DMS153 treated with DMSO at 0.1 percent for 48 hours (cell line): ENCODE measurements around the gene SOAT1.
"Not testable (repeated sequence)": the region's sequence is repeated elsewhere in the genome, so short reads cannot be mapped to it uniquely, and the experiment has no call there.

Experiments used
- DNase-seq: peaks from one replicate; lab custom pipeline; 2025; ENCODE audit not compliant: unreplicated experiment; lab: John Stamatoyannopoulos, UW

Gene SOAT1

DNA sequence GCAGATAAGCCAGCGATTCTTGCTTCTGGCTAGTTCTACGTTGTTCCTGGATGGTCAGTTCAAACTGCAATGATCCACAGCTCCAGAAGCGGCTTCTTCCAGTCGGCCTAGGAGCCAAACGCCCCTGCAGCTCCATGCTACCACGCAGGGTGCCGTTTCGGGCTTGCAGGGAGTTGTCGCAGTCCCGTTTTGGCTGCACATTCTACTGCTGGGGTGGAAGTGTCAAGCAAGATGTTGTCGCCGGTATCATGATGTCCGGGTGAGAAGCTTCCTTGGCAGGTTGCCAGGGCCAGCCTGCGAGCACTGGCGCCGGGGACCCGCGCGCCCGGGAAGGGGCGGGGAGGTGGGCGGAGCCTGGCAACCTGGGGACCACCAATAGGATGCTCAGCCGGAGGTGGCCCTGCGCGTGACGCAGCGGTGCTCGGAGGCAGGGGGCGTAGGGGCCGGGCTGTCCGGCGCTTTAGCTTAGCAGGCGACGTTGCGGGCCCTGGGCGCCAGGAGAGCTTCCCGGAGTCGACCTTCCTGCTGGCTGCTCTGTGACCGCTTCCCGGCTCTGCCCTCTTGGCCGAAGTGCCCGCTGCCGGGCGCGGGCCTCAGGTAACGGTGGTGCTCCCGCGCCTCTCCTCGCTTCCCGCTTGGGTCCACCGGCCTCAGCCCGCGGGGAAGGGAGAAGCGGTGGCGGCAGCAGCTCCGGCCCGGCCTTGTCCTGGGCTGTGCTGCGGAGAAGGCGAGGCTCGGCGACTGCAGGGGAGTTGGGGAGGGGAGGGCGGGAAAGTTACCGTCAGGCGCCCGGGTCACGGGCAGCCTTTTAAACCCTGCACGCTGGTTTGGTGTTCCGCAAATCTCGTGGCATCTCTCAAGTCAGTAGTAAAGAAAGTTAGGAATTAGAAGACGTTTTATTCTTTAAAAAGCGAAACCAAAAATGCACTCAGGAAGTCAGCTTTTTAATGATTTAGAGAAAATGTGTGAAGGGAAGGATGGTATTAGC is at the start of gene SOAT1:
TSS of gene SOAT1 (plus strand) at position 458 of the 988 bp plus-strand sequence. CDS start 8,888 bp downstream, outside the sequence.
- DNase-seq = peak; percentile 96

DNA sequence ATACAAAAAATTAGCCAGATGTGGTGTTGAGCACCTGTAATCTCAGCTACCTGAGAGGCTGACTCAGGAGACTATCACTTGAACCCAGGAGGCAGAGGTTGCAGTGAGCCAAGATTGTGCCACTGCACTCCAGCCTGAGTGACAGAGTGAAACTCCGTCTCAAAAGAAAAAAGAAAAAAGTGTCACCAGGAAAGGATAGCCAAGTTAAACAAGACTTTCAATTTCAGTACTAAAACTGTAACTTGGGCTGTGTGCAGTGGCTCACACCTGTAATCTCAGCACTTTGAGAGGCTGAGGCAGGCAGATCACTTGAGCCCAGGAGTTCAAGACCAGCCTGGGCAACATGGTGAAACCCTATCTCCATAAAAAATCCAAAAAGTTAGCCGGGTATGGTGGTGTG is 48.2 kb upstream of the SOAT1 start:
- DNase-seq = not testable (repeated sequence)

DNA sequence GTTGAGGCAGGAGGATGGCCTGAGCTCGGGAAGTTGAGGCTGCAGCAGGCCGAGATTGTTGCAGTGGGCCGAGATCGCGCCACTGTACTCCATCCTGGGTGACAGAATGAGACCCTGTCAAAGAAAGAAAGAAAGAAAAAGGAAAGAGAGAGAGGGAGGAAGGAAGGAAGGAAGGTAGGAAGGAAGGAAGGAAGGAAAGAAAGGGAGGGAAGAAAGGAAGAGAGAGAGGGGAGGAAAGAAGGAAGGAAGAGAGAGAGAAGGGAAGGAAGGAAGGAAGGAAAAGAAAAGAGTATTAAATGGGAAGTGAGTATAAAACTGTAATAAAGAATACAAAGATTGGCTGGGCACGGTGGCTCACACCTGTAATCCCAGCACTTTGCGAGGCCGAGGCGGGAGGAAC is 45.7 kb upstream of the SOAT1 start:
- no peak for DNase-seq

DNA sequence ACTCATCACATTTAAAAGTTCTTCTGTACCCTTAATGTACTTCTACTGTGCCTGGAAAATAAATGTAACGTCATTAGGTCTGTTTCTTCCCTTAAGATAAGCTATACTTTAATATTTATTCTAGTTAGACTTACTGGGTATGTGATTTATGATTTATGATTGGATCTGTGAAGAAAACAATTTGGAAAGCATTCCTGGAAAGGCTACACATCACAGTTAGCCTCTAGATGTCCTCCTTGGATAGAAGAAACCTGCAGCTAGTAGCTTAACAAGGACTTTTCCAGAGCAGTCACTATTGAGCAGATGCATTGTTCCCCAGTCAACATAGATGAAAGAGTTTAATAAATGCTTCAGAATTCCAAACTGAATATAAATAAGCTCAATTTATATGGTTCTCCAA is 41.9 kb upstream of the SOAT1 start:
- DNase-seq = peak; percentile 36

GRCh38 chr1:179252606-179253005 is 41.0 kb upstream of the SOAT1 start:
- DNase-seq = no peak

GRCh38 chr1:179253286-179253972 is 40.2 kb upstream of the SOAT1 start:
- no peak for DNase-seq

DNA sequence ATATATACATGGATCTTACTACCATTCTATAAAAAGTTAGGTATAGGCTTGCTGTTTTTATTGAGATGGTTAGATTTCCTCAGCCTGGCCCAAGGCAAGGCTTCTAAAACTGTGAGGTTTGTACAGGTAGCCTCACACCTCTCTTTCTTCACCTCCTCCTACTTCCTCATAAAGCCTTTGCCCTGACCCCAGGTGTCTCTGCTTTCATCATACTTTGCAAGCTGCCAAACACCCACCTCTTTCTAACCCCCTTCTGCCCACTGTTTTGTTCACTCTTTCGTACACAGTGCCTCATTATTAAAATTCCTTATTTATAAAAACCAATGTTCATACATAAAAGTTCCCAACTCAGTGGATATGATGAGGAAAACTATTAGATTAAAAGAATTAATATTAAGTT is 31.4 kb upstream of the SOAT1 start:
- DNase-seq = no peak

DNA sequence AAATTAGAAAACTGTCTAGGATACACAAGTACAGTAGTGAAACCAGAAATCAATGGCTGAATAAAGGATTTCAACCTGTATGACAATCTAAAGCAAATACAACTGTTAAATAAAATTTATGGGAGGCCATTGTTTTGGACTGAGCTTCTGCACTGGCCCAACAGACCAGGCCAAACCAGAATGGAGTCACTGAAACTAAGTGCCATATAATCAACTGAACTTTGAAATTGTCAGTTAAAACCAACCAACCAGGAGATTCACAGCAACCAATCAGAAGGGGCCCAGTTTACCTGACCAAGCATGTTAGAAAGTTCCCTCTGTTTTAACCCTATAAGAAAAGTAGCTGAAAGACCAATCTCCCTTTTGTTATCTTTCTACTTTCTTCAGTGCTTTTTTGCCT is 30.5 kb upstream of the SOAT1 start:
- DNase-seq = no peak

- no peak for DNase-seq
These were observed 29.1 kb upstream of the SOAT1 start for GRCh38 chr1:179264507-179264906.

DNA sequence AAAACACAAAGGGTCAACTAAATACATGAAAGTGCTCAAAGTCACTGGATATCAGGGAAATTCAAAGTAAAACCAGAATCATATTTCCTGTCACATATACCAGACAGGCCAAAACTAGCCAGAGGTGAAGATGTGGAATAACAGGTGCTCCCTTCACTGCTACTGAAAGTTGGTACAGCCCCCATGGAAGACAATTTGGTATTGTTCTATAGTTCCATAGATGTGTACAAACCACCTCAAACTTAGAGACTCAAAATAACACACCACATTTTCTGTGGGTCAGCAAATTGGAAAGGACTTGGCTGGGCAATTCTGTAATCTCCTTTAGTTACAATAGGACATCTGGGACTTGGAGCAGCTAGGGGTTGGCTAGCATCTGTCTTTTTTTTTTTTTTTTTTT is 24.5 kb upstream of the SOAT1 start:
- DNase-seq = no peak

DNA sequence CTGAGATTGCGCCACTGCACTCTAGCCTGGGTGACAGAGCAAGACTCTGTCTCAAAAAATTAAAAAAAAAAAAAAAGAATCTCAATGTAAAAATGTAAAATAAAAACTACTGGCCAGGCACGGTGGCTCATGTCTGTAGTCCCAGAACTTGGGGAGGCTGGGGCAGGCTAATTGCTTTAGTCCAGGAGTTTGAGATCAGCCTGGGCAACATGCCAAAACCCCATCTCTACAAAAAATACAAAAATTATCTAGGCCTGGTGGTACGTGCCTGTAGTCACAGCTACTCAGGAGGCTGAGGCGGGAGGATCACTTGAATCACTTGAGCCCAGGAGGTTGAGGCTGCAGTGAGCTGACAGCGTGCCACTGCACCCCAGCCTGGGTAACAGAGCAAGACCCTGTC is 19.2 kb upstream of the SOAT1 start:
- DNase-seq = not testable (repeated sequence)

DNA sequence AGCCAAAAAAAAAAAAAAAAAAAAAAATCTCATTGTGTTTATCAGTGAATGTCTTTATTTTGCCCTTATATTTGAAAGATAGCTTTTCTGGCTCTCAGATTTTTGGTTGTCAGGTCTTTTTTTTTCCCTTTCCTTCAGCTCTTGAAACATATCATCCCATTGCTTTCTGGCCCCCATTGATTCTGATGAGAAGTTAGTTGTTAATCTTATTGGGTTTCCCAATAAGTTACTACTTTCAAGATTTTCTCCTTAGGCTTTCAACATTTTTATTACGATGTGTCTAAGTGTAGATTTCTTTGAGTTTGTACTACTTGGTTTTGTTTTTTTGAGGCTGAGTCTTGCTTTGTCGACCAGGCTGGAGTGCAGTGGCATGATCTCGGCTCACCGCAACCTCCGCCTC is 14.7 kb upstream of the SOAT1 start:
- no peak for DNase-seq

- DNase-seq = no peak
These were observed 9.6 kb upstream of the SOAT1 start for GRCh38 chr1:179283992-179284391.

DNA sequence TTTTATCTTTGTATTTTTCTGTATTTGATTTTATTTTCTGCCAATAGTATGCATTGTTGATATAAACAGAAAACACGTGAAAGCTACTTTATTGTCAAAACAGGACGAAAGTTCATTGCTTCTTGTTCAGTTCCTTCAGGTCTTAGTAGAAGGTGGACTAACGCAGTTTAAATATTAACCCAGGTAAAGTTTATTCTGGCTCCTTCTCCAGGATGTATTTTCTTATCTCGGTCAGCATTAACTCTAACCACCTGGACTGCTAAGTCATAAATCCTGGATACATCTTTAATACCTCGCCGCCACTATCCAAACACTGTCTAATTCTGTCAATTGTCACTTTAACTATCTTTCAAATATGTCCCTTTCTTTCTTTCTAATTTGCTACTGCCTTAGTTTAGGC is 5.7 kb upstream of the SOAT1 start:
- no peak for DNase-seq

DNA sequence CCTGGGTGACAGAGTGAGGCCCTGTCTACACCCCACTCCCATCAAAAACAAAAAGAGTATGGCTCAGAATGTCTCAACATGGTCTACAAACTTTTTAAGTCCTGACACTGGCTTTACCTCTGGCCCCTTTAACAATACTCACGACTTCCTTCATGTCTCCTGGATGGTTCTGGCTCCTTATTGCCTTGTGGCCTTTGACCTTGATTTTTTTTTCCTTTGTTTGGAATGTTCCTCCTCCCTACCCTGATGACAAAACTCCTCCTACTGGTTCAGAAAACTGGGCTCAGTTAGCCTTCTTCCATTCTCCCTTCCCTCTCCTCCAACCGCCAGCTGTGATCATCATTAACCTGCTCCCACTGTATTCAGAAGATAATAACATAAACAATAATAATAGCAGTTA is 4.6 kb upstream of the SOAT1 start:
- DNase-seq = no peak

DNA sequence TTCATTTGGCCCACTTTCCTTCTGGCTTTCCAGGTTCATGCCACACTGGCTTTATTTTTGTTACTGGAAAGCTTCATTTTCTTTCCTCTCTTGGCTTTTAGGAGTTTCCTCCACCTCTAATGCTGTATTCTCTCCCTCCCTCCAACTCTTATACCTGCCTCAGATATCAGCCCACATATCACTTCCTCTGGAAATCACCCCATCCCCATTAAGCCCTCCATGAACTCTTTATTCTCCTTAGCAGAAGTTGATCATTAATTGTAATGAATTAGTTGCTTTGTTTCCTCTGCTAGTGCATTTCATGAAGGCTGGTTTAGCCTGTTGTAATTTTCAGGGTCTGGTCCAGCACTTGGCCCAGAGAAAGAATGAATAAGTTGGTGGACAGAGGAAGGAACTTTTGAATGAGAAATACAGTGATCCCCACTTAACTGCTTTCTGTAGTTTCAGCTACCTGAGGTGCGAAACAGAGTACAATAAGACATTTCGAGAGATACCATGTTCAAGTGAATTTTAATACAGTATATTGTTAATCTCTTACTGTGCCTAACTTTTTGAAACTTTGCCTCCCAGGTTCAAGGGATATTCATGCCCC is 1.7 kb downstream of the SOAT1 start:
- no peak for DNase-seq

DNA sequence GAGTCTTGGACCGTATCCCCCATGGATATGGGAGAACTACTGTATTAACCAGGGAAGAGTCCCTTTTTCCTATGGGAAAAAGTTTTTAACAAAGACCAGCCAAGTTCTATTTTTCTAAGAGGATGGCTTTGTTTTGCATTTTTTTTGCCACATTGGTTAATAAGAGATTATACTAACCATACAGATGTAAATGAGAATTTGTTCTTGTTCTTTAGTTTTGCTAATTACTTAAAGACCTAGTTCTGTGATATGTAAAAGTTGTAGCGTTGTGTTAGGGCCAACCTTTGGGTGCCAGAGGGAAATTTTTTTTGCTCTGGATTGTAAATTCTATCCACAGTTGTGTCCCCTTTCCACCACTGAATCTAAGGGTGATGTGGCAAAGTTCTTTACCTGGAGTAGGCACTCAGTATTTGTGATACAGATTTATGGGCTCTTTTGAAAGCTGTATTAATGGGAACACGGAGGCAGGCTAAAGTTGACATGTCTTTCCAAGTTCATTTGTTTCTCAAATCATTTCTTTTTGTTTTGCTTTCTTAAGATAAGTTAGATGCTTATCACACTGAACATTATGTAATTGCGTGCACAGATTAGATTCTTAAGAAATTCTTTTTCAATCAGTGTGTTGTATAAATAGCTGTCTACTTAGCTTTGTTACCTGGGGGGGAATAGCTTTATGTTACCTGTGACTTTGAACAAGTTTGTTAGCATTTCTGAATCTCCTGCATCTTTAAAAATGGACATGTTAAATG is 2.9 kb downstream of the SOAT1 start:
- no peak for DNase-seq

- DNase-seq = no peak
These were observed 3.4 kb downstream of the SOAT1 start for GRCh38 chr1:179297105-179297378.

DNA sequence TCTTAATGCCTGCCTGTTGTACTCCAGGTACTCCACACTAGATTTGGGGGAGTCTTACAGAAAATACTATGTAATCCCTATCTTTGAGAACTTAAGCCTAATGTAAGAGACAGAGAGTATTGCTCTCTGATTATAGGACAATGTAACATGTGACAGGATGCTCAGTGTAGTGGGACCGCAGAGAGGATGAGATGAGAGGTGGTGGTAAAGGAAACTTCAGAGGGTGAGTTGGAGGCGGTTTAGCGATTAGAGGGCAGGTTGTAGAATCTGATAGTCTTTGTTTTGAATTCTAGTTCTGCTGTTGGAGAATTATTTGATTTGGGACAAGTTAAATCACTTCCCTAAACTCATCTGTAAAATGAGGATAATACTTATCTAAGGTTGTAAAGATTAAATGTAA is 5.4 kb downstream of the SOAT1 start:
- DNase-seq = no peak

DNA sequence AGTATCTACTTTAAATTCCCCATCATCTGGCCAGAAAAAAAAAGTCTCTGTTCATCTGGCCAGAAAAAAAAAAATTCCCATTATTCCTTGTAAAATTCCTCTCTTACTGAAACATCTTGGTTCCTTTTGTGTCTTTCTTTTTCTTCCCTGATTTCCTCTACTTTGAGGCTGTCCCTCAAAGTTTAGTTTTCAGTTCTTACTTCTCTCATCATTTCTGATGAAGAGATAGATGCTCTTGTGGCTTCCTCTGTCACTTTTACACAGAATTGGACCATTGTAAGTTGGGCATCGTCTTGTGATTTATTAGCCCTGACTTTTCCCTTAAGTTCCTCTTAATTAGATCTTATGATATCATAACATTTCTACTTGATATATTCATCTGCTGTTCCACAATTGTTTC is 6.5 kb downstream of the SOAT1 start:
- DNase-seq = no peak

- no peak for DNase-seq
These were observed 8.5 kb downstream of the SOAT1 start for GRCh38 chr1:179302070-179302469.
